HepG2 (cell line): ENCODE results near the gene UGT1A7. TPM values are rescaled to one million over a fixed set of nuclear protein-coding genes. Genes with fewer than 3 reads are reported as not detected.

Experiments
- ARNTL ChIP-seq: sonication (generic); formaldehyde crosslinking; IDR thresholded peaks from 2 replicates; pipeline ENCODE4 v1.4.0; 2020; ENCODE audit warnings: mild to moderate bottlenecking, missing genetic modification reagents
- GFI1 ChIP-seq: sonication (generic); formaldehyde crosslinking; IDR thresholded peaks from 2 replicates; pipeline ENCODE4 v1.5.0; 2020; ENCODE audit warnings: missing genetic modification reagents, mild to moderate bottlenecking, borderline replicate concordance
- KDM2A ChIP-seq: sonication (generic); formaldehyde crosslinking; IDR thresholded peaks from 2 replicates; pipeline ENCODE4 v1.4.0; 2020; ENCODE audit warnings: low read depth, missing genetic modification reagents, borderline replicate concordance
- NCOA1 ChIP-seq: sonication (generic); formaldehyde crosslinking; IDR thresholded peaks from 2 replicates; pipeline ENCODE4 v1.9.0; 2021; ENCODE audit warnings: missing genetic modification reagents
- POGZ ChIP-seq: sonication (generic); formaldehyde crosslinking; IDR thresholded peaks from 2 replicates; pipeline ENCODE4 v1.4.0; 2020; ENCODE audit warnings: mild to moderate bottlenecking, missing genetic modification reagents
- POLR2AphosphoS5 ChIP-seq: IDR thresholded peaks from 2 replicates; pipeline ENCODE4 v1.6.1; 2012; ENCODE audit warnings: low read depth, low read length
- SALL1 ChIP-seq: sonication (generic); formaldehyde crosslinking; IDR thresholded peaks from 2 replicates; pipeline ENCODE4 v1.8.0; 2022; ENCODE audit warnings: mild to moderate bottlenecking, missing genetic modification reagents
- TBX2 ChIP-seq: sonication (generic); formaldehyde crosslinking; IDR thresholded peaks from 2 replicates; pipeline ENCODE4 v1.5.0; 2020; ENCODE audit warnings: missing genetic modification reagents, mild to moderate bottlenecking, borderline replicate concordance
- YEATS2 ChIP-seq: sonication (generic); formaldehyde crosslinking; IDR thresholded peaks from 2 replicates; pipeline ENCODE4 v1.4.0; 2020; ENCODE audit warnings: missing genetic modification reagents, borderline replicate concordance
- ZMYM3 ChIP-seq: sonication (generic); formaldehyde crosslinking; IDR thresholded peaks from 2 replicates; pipeline ENCODE4 v1.5.1; 2020; ENCODE audit warnings: mild to moderate bottlenecking, missing genetic modification reagents
- ZNF124 ChIP-seq: sonication (generic); formaldehyde crosslinking; IDR thresholded peaks from 2 replicates; pipeline ENCODE4 v1.4.0; 2020; ENCODE audit warnings: missing genetic modification reagents
- ZNF274 ChIP-seq: sonication (generic); formaldehyde crosslinking; IDR thresholded peaks from 2 replicates; pipeline ENCODE4 v1.5.1; 2020; ENCODE audit warnings: mild to moderate bottlenecking, missing genetic modification reagents
- ZNF44 ChIP-seq: sonication (generic); formaldehyde crosslinking; IDR thresholded peaks from 2 replicates; pipeline ENCODE4 v1.5.1; 2020; ENCODE audit warnings: mild to moderate bottlenecking, missing genetic modification reagents
- polyA plus RNA-seq, 8 experiments: library from polyadenylated mRNA; depleted of rRNA in 3 of 8; stranded (reverse) in 7 of 8; unstranded in 1 of 8; fragments of >200 nt; fragmentation: Illumina TruSeq in 4 of 8; extraction: Trizol in 4 of 8; gene quantifications; 2 replicates each; pipeline versions ENCODE4 v1.2.1 to v1.2.3, GENCODE V29; 2011 to 2016; ENCODE audit warnings: low read depth in 4 of 8, missing spikeins in 1 of 8, mixed read lengths in 1 of 8; ENCODE audit not compliant: insufficient read depth in 1 of 8
- total RNA-seq, 5 experiments: library from RNA; depleted of rRNA; stranded (reverse); fragments of >200 nt; fragmentation: Illumina TruSeq; extraction: Trizol; gene quantifications; 2 replicates each; pipeline ENCODE4 v1.2.3, GENCODE V29; 2016; ENCODE audit warnings: low read depth in 1 of 5
- TF ChIP-seq, protein P1 (sequence below): IDR thresholded peaks from 2 replicates; pipeline ENCODE4 v1.6.1; 2016; ENCODE audit warnings: mild to moderate bottlenecking
- TF ChIP-seq, protein P2 (sequence below): sonication (generic); formaldehyde crosslinking; IDR thresholded peaks from 2 replicates; pipeline ENCODE4 v1.5.1; 2020; ENCODE audit warnings: missing genetic modification reagents, mild to moderate bottlenecking, borderline replicate concordance
- TF ChIP-seq, protein P3 (sequence below): sonication (generic); formaldehyde crosslinking; IDR thresholded peaks from 2 replicates; pipeline ENCODE4 v1.4.0; 2020; ENCODE audit warnings: missing genetic modification reagents
- TF ChIP-seq, protein P4 (sequence below): sonication (generic); formaldehyde crosslinking; IDR thresholded peaks from 2 replicates; pipeline ENCODE4 v1.5.1; 2020; ENCODE audit warnings: mild to moderate bottlenecking, missing genetic modification reagents, moderate library complexity

Gene UGT1A7
- total and polyA plus RNA-seq, 2 of the 13 experiments (the other 11 are each of a cell fraction or from before 2014, with no cell fraction given) = not detected

DNA sequence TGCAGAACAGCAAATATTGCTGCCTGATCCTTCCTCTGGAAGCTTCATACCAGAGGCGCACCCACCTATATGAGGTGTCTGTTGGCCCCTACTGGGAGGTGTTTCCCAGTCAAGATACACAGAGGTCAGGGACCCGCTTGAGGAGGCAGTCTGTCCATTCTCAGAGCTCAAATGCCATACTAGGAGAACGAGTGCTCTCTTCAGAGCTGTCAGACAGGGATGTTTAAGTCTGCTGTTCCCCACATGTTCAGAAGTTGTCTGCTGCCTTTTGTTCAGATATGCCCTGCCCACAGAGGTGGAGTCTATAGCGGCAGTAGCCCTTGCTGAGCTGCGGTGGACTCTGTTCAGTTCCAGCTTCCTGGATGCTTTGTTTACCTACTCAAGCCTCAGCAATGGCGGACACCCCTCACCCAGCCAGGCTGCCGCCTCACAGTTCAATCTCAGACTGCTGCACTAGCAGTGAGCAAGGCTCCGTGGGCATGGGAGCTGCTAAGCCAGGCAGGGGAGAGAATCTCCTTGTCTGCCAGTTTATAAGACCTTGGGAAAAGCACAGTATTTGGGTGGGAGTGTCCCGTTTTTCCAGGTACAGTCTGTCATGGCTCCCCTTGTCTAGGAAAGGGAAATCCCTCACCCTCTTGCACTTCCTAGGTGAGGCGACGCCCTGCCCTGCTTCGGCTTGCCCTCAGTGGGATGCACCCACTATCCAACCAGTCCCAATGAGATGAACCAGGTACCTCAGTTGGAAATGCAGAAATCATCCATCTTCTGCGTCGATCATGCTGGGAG lies 55.4 kb downstream of the UGT1A7 start (continued):
- TF ChIP-seq SALL1 (CRISPR knock-in tag) (peak; percentile 94), POLR2AphosphoS5 (peak; percentile 48; the same call in 1 of the 2 replicates), ZNF124 (CRISPR knock-in tag) (0 out of 2 replicates have a peak, but pooled peaks have one; percentile 21), TBX2 (CRISPR knock-in tag) (peak; percentile 60; the same call in 1 of the 2 replicates), ZMYM3 (peak; percentile 80; the same call in 1 of the 2 replicates), GFI1 (0 out of 2 replicates have a peak, but pooled peaks have one; percentile 13), NCOA1 (CRISPR knock-in tag) (0 out of 2 replicates have a peak, but pooled peaks have one; percentile 31), ARNTL (CRISPR knock-in tag) (peak; percentile 62; the same call in 1 of the 2 replicates), KDM2A (peak; percentile 60; the same call in 1 of the 2 replicates), ZNF44 (CRISPR knock-in tag) (0 out of 2 replicates have a peak, but pooled peaks have one; percentile 41), POGZ (peak; percentile 80), ZNF274 (CRISPR knock-in tag) (peak; percentile 68; the same call in 1 of the 2 replicates), YEATS2 (CRISPR knock-in tag) (0 out of 2 replicates have a peak, but pooled peaks have one; percentile 20)
- TF ChIP-seq, protein P1, sequence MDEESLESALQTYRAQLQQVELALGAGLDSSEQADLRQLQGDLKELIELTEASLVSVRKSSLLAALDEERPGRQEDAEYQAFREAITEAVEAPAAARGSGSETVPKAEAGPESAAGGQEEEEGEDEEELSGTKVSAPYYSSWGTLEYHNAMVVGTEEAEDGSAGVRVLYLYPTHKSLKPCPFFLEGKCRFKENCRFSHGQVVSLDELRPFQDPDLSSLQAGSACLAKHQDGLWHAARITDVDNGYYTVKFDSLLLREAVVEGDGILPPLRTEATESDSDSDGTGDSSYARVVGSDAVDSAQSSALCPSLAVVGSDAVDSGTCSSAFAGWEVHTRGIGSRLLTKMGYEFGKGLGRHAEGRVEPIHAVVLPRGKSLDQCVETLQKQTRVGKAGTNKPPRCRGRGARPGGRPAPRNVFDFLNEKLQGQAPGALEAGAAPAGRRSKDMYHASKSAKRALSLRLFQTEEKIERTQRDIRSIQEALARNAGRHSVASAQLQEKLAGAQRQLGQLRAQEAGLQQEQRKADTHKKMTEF = peak; percentile 76
- TF ChIP-seq, protein P2, sequence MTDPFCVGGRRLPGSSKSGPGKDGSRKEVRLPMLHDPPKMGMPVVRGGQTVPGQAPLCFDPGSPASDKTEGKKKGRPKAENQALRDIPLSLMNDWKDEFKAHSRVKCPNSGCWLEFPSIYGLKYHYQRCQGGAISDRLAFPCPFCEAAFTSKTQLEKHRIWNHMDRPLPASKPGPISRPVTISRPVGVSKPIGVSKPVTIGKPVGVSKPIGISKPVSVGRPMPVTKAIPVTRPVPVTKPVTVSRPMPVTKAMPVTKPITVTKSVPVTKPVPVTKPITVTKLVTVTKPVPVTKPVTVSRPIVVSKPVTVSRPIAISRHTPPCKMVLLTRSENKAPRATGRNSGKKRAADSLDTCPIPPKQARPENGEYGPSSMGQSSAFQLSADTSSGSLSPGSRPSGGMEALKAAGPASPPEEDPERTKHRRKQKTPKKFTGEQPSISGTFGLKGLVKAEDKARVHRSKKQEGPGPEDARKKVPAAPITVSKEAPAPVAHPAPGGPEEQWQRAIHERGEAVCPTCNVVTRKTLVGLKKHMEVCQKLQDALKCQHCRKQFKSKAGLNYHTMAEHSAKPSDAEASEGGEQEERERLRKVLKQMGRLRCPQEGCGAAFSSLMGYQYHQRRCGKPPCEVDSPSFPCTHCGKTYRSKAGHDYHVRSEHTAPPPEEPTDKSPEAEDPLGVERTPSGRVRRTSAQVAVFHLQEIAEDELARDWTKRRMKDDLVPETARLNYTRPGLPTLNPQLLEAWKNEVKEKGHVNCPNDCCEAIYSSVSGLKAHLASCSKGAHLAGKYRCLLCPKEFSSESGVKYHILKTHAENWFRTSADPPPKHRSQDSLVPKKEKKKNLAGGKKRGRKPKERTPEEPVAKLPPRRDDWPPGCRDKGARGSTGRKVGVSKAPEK (CRISPR knock-in tag) = peak; percentile 85; the same call in 1 of the 2 replicates
- TF ChIP-seq, protein P3, sequence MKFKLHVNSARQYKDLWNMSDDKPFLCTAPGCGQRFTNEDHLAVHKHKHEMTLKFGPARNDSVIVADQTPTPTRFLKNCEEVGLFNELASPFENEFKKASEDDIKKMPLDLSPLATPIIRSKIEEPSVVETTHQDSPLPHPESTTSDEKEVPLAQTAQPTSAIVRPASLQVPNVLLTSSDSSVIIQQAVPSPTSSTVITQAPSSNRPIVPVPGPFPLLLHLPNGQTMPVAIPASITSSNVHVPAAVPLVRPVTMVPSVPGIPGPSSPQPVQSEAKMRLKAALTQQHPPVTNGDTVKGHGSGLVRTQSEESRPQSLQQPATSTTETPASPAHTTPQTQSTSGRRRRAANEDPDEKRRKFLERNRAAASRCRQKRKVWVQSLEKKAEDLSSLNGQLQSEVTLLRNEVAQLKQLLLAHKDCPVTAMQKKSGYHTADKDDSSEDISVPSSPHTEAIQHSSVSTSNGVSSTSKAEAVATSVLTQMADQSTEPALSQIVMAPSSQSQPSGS (CRISPR knock-in tag) = 0 out of 2 replicates have a peak, but pooled peaks have one; percentile 41
- TF ChIP-seq, protein P4, sequence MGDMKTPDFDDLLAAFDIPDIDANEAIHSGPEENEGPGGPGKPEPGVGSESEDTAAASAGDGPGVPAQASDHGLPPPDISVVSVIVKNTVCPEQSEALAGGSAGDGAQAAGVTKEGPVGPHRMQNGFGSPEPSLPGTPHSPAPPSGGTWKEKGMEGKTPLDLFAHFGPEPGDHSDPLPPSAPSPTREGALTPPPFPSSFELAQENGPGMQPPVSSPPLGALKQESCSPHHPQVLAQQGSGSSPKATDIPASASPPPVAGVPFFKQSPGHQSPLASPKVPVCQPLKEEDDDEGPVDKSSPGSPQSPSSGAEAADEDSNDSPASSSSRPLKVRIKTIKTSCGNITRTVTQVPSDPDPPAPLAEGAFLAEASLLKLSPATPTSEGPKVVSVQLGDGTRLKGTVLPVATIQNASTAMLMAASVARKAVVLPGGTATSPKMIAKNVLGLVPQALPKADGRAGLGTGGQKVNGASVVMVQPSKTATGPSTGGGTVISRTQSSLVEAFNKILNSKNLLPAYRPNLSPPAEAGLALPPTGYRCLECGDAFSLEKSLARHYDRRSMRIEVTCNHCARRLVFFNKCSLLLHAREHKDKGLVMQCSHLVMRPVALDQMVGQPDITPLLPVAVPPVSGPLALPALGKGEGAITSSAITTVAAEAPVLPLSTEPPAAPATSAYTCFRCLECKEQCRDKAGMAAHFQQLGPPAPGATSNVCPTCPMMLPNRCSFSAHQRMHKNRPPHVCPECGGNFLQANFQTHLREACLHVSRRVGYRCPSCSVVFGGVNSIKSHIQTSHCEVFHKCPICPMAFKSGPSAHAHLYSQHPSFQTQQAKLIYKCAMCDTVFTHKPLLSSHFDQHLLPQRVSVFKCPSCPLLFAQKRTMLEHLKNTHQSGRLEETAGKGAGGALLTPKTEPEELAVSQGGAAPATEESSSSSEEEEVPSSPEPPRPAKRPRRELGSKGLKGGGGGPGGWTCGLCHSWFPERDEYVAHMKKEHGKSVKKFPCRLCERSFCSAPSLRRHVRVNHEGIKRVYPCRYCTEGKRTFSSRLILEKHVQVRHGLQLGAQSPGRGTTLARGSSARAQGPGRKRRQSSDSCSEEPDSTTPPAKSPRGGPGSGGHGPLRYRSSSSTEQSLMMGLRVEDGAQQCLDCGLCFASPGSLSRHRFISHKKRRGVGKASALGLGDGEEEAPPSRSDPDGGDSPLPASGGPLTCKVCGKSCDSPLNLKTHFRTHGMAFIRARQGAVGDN = peak; percentile 80
